HCT116 (cell line): ENCODE results near the gene ROBO1. TPM values are rescaled to one million over a fixed set of nuclear protein-coding genes. Genes with fewer than 3 reads are reported as not detected.

Experiments used
- ATAC-seq: fragments of 200-7000 bp; cut with Tn5 transposase; 2 replicates; pipeline ENCODE4 v1.9.1; 2020; ENCODE audit warnings: mild to moderate bottlenecking, moderate library complexity
- BruUV-seq: library from RNA; stranded (reverse); fragments of 400-500 nt; replicated peaks from 2 replicates; lab custom pipeline; 2021; lab: Mats Ljungman, UMichigan
- CTCF ChIA-PET: fragments of 300-600 bp; sonication (Branson Sonifier 250); formaldehyde crosslinking; loops from one replicate; lab custom pipeline; 2021; ENCODE audit warnings: antibody characterized with exemption; lab: Charles Lee
- POLR2A ChIA-PET: fragments of 300-600, 350-600 bp; sonication (Branson Sonifier 250); formaldehyde crosslinking; loops from one replicate; lab custom pipeline; 2021; ENCODE audit warnings: antibody characterized with exemption; lab: Charles Lee
- RAD21 ChIA-PET, 2 experiments: fragments of 300-600 bp; sonication (Branson Sonifier 250); formaldehyde crosslinking; loops; one replicate each; lab custom pipeline; 2023; ENCODE audit warnings: low total read pairs in 2 of 2; ENCODE audit not compliant: uncharacterized antibody in 2 of 2, unreplicated experiment in 2 of 2, low non-redundant PET in 1 of 2; lab: Charles Lee
- DNase-seq: peaks from one replicate; pipeline ENCODE4 v3.0.0-alpha.2; 2010; ENCODE audit warnings: low read depth, low spot score
- H2AFZ ChIP-seq: fragments of 200-600 bp; shearing (Covaris generic), sonication (generic); 2 replicates; pipeline ENCODE4 v1.6.1; 2017; ENCODE audit warnings: low read depth, mixed run types, mixed read lengths, antibody characterized with exemption, low read length; ENCODE audit not compliant: poor library complexity, severe bottlenecking
- H3K27ac ChIP-seq: 2 replicates; pipeline ENCODE4 v1.5.1; 2012; ENCODE audit warnings: low read depth, low read length
- H3K27me3 ChIP-seq: fragments of 200-600 bp; sonication (generic); 2 replicates; pipeline ENCODE4 v1.6.1; 2016; ENCODE audit warnings: mixed run types, low read length, mixed read lengths; ENCODE audit not compliant: insufficient read depth
- H3K36me3 ChIP-seq, 2 experiments: fragments of 200-500 bp in 1 of 2; fragments of 200-600 bp in 1 of 2; sonication (Bioruptor generic) in 1 of 2; sonication (generic) in 1 of 2; 2 replicates each; pipeline versions ENCODE4 v1.5.1 to v1.6.1; 2014 to 2016; ENCODE audit warnings: low read length in 2 of 2, inconsistent platforms in 1 of 2, mixed read lengths in 1 of 2, mixed run types in 1 of 2; ENCODE audit not compliant: insufficient read depth in 2 of 2, control insufficient read depth in 1 of 2
- H3K4me1 ChIP-seq, 2 experiments: fragments of 200-600 bp in 1 of 2; sonication (generic) in 1 of 2; 2 replicates each; pipeline versions ENCODE4 v1.5.1 to v1.6.1; 2012 to 2017; ENCODE audit warnings: low read length in 2 of 2, inconsistent platforms in 1 of 2, mild to moderate bottlenecking in 1 of 2, mixed read lengths in 1 of 2, mixed run types in 1 of 2, moderate library complexity in 1 of 2; ENCODE audit not compliant: insufficient read depth in 2 of 2, control insufficient read depth in 1 of 2
- H3K4me2 ChIP-seq: fragments of 200-600 bp; sonication (generic); 2 replicates; pipeline ENCODE4 v1.6.1; 2017; ENCODE audit warnings: mixed run types, low read length, mixed read lengths
- H3K4me3 ChIP-seq, 2 experiments: fragments of 200-600 bp in 1 of 2; sonication (generic) in 1 of 2; replicated peaks in 1 of 2; 2 replicates each; pipeline ENCODE4 v1.5.1; 2011 to 2016; ENCODE audit warnings: low read length in 2 of 2, control low read depth in 1 of 2, low read depth in 1 of 2, mild to moderate bottlenecking in 1 of 2, mixed read lengths in 1 of 2, mixed run types in 1 of 2
- H3K79me2 ChIP-seq: fragments of 200-600 bp; sonication (generic); 2 replicates; pipeline ENCODE4 v1.6.1; 2017; ENCODE audit warnings: mild to moderate bottlenecking, mixed run types, low read length, moderate library complexity, mixed read lengths; ENCODE audit not compliant: insufficient read depth
- H3K9ac ChIP-seq: fragments of 200-600 bp; sonication (generic); 2 replicates; pipeline ENCODE4 v1.6.1; 2016; ENCODE audit warnings: low read length, mixed read lengths
- H3K9me2 ChIP-seq: fragments of 200-600 bp; sonication (generic), shearing (Covaris generic); 2 replicates; pipeline ENCODE4 v1.6.1; 2017; ENCODE audit warnings: mixed run types, mild to moderate bottlenecking, moderate library complexity; ENCODE audit not compliant: insufficient read depth
- H3K9me3 ChIP-seq, 2 experiments: fragments of 200-500 bp in 1 of 2; fragments of 200-600 bp in 1 of 2; sonication (Bioruptor generic) in 1 of 2; sonication (generic) in 1 of 2; 2 replicates each; pipeline ENCODE4 v1.6.1; 2014 to 2017; ENCODE audit warnings: low read length in 2 of 2, mixed read lengths in 2 of 2, inconsistent platforms in 1 of 2, low read depth in 1 of 2, mild to moderate bottlenecking in 1 of 2, mixed run types in 1 of 2, moderate library complexity in 1 of 2; ENCODE audit not compliant: control insufficient read depth in 1 of 2, insufficient read depth in 1 of 2
- H4K20me1 ChIP-seq: fragments of 200-600 bp; sonication (generic), shearing (Covaris generic); 2 replicates; pipeline ENCODE4 v1.6.1; 2017; ENCODE audit warnings: mixed run types, mild to moderate bottlenecking, moderate library complexity; ENCODE audit not compliant: insufficient read depth
- CBX3 ChIP-seq: IDR thresholded peaks from 2 replicates; pipeline ENCODE4 v1.6.1; 2012; ENCODE audit warnings: low read depth
- CEBPB ChIP-seq: IDR thresholded peaks from 2 replicates; pipeline ENCODE4 v1.6.1; 2012; ENCODE audit warnings: low read depth
- CTCF ChIP-seq, 3 experiments: fragments of 200-600 bp in 1 of 3; sonication (generic) in 1 of 3; IDR thresholded peaks in 2 of 3; conservative IDR thresholded peaks in 1 of 3; 2 replicates each; pipeline ENCODE4 v1.5.1; 2012 to 2017; ENCODE audit warnings: low read depth in 2 of 3, low read length in 2 of 3, antibody characterized with exemption in 1 of 3, borderline replicate concordance in 1 of 3, control low read depth in 1 of 3, mild to moderate bottlenecking in 1 of 3, mixed read lengths in 1 of 3, mixed run types in 1 of 3, moderate library complexity in 1 of 3; ENCODE audit not compliant: insufficient read depth in 1 of 3
- EGR1 ChIP-seq: IDR thresholded peaks from 2 replicates; pipeline ENCODE4 v1.6.1; 2012; ENCODE audit warnings: low read depth
- EZH2phosphoT487 ChIP-seq: fragments of 200-600 bp; IDR thresholded peaks from 2 replicates; pipeline ENCODE4 v1.6.1; 2018; ENCODE audit warnings: antibody characterized with exemption, borderline replicate concordance
- FOSL1 ChIP-seq: IDR thresholded peaks from 2 replicates; pipeline ENCODE4 v1.6.1; 2012; ENCODE audit warnings: low read depth
- JUND ChIP-seq: IDR thresholded peaks from 2 replicates; pipeline ENCODE4 v1.6.1; 2012
- MAX ChIP-seq: IDR thresholded peaks from 2 replicates; pipeline ENCODE4 v1.6.1; 2012
- POLR2A ChIP-seq: IDR thresholded peaks from 2 replicates; pipeline ENCODE4 v1.7.0; 2011; ENCODE audit warnings: borderline replicate concordance; ENCODE audit not compliant: insufficient read depth, insufficient read length; ENCODE audit errors: extremely low read depth
- POLR2AphosphoS5 ChIP-seq: IDR thresholded peaks from 2 replicates; pipeline ENCODE4 v1.6.1; 2011; ENCODE audit warnings: mild to moderate bottlenecking, low read depth, low read length, moderate library complexity
- RAD21 ChIP-seq: IDR thresholded peaks from 2 replicates; pipeline ENCODE4 v1.6.1; 2012; ENCODE audit warnings: low read depth, mild to moderate bottlenecking
- SIN3A ChIP-seq: IDR thresholded peaks from 2 replicates; pipeline ENCODE4 v1.6.1; 2012; ENCODE audit warnings: low read depth
- SP1 ChIP-seq: IDR thresholded peaks from 2 replicates; pipeline ENCODE4 v1.6.1; 2012; ENCODE audit warnings: low read depth
- SRF ChIP-seq: IDR thresholded peaks from 2 replicates; pipeline ENCODE4 v1.6.1; 2012; ENCODE audit warnings: low read depth
- ZNF274 ChIP-seq: fragments of 200-500 bp; sonication (Bioruptor generic); IDR thresholded peaks from 2 replicates; pipeline ENCODE4 v1.6.1; 2014; ENCODE audit warnings: mild to moderate bottlenecking, low read depth, low read length, inconsistent platforms
- intact Hi-C: fragments of 100-400 bp; cut with micrococcal nuclease; formaldehyde crosslinking; loops from 2 replicates; pipeline ENCODE4 v1.10.0; 2022
- total RNA-seq: library from RNA; stranded (reverse); gene quantifications from one replicate; pipeline ENCODE4 v1.2.1, GENCODE V29; 2021; ENCODE audit not compliant: unreplicated experiment
- TF ChIP-seq, protein P1 (sequence below): IDR thresholded peaks from 2 replicates; pipeline ENCODE4 v1.6.1; 2011; ENCODE audit warnings: mild to moderate bottlenecking, low read length, moderate library complexity; ENCODE audit not compliant: insufficient replicate concordance; ENCODE audit errors: extremely low read depth

Gene ROBO1
- total RNA-seq, 1 experiment from 2014 or later, result 0.27 TPM

- Histone ChIP-seq H3K9ac (no peak overlapping the region), H4K20me1 (no peaks in the 10 kb centered on the region), H2AFZ (no peak overlapping the region), H3K4me3 (no peak overlapping the region), H3K4me1 (no peaks in the 10 kb centered on the region), H3K9me2 (no peaks in the 10 kb centered on the region), H3K36me3 (no peaks in the 10 kb centered on the region), H3K4me2 (no peak overlapping the region), H3K9me3 (peaks cover 3 to 11% of the 10 kb centered on the region in 2 experiments; a peak in 3 of 4 replicates), H3K79me2 (no peaks in the 10 kb centered on the region), H3K27me3 (no peaks in the 10 kb centered on the region), H3K27ac (no peak overlapping the region)
- CTCF ChIA-PET, result no interaction called here
- DNase-seq (no peak), ATAC-seq (no peak)
- intact Hi-C loops, result no loop called here
- RAD21 ChIA-PET, result no interaction called here
- TF ChIP-seq SIN3A (no peak), POLR2A (no peak), JUND (no peak), EZH2phosphoT487 (no peak)
- TF ChIP-seq, protein P1, sequence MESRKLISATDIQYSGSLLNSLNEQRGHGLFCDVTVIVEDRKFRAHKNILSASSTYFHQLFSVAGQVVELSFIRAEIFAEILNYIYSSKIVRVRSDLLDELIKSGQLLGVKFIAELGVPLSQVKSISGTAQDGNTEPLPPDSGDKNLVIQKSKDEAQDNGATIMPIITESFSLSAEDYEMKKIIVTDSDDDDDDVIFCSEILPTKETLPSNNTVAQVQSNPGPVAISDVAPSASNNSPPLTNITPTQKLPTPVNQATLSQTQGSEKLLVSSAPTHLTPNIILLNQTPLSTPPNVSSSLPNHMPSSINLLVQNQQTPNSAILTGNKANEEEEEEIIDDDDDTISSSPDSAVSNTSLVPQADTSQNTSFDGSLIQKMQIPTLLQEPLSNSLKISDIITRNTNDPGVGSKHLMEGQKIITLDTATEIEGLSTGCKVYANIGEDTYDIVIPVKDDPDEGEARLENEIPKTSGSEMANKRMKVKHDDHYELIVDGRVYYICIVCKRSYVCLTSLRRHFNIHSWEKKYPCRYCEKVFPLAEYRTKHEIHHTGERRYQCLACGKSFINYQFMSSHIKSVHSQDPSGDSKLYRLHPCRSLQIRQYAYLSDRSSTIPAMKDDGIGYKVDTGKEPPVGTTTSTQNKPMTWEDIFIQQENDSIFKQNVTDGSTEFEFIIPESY, result no peak
- no TSS peak for BruUV-seq
- POLR2A ChIA-PET, result no interaction called here
Measured at GRCh38 chr3:78812166-78812565, 955.6 kb downstream of the ROBO1 start.

- ChIA-PET RAD21 (no interaction called here), POLR2A (no interaction called here), CTCF (no interaction called here)
- peaks cover 3 to 8% of the 10 kb centered on the region in 2 experiments; a peak in 3 of 4 replicates for H3K9me3 ChIP-seq
- no peak overlapping the region for H3K4me2 ChIP-seq
- ATAC-seq (no peak), DNase-seq (no peak)
- H3K27me3 ChIP-seq, result no peaks in the 10 kb centered on the region
- no peaks in the 10 kb centered on the region for H3K79me2 ChIP-seq
- no peaks in the 10 kb centered on the region for H4K20me1 ChIP-seq
- no TSS peak for BruUV-seq
- H3K4me3 ChIP-seq, result no peak overlapping the region
- H3K9me2 ChIP-seq, result no peaks in the 10 kb centered on the region
- H3K9ac ChIP-seq, result no peak overlapping the region
- H2AFZ ChIP-seq, result no peak overlapping the region
- intact Hi-C loops, result no loop called here
- no peaks in the 10 kb centered on the region for H3K36me3 ChIP-seq
- H3K27ac ChIP-seq, result no peak overlapping the region
- no peaks in the 10 kb centered on the region for H3K4me1 ChIP-seq
- TF ChIP-seq RAD21, result no peak
- no peak for TF ChIP-seq FOSL1
- no peak for TF ChIP-seq EZH2phosphoT487
- TF ChIP-seq CBX3, result no peak
- TF ChIP-seq POLR2AphosphoS5, result no peak
- TF ChIP-seq MAX, result no peak
- TF ChIP-seq SP1, result no peak
- TF ChIP-seq CTCF (IDR thresholded peaks at IDR 0.05 in 2 of 3, conservative IDR thresholded peaks at IDR 0.05 in 1 of 3; ENCODE audit: borderline replicate concordance in 1 of 3, insufficient read depth in 1 of 3, low read depth in 2 of 3, low read length in 2 of 3), result no peak
- TF ChIP-seq CEBPB, result no peak
- no peak for TF ChIP-seq POLR2A
- TF ChIP-seq, protein P1, result no peak
- TF ChIP-seq EGR1, result no peak
- no peak for TF ChIP-seq SRF
- no peak for TF ChIP-seq ZNF274
Measured at GRCh38 chr3:78809966-78810365, 957.8 kb downstream of the ROBO1 start.
